GM19240 (cell line): ENCODE data around the gene COL25A1.
"Not testable (repeated sequence)": the region's sequence is repeated elsewhere in the genome, so short reads cannot be mapped to it uniquely, and the experiment has no call there.

Source experiments
- DNase-seq: peaks from one replicate; pipeline ENCODE4 v3.0.0; 2011; ENCODE audit warnings: low spot score; ENCODE audit not compliant: insufficient read length

Gene COL25A1

GRCh38 chr4:109125084-109125483, 177.4 kb downstream of the COL25A1 start:
- no peak for DNase-seq

- DNase-seq: no peak
These were observed 178.5 kb downstream of the COL25A1 start for GRCh38 chr4:109123951-109124350.

GRCh38 chr4:109121561-109121960, 180.9 kb downstream of the COL25A1 start:
- no peak for DNase-seq

GRCh38 chr4:109119852-109120251, 182.6 kb downstream of the COL25A1 start:
- DNase-seq: no peak

- DNase-seq: no peak
These were observed 183.8 kb downstream of the COL25A1 start for GRCh38 chr4:109118635-109119034.

- no peak for DNase-seq
These were observed 188.0 kb downstream of the COL25A1 start for GRCh38 chr4:109114501-109114900.

GRCh38 chr4:109113521-109113920, 188.9 kb downstream of the COL25A1 start:
- DNase-seq: no peak

- no peak for DNase-seq
These were observed 191.4 kb downstream of the COL25A1 start for GRCh38 chr4:109111031-109111430.

GRCh38 chr4:109108215-109108614, 194.2 kb downstream of the COL25A1 start:
- DNase-seq: not testable (repeated sequence)

GRCh38 chr4:109094056-109094455, 208.4 kb downstream of the COL25A1 start:
- no peak for DNase-seq

- no peak for DNase-seq
These were observed 210.6 kb downstream of the COL25A1 start for GRCh38 chr4:109091727-109092409.

- no peak for DNase-seq
These were observed 218.5 kb downstream of the COL25A1 start for GRCh38 chr4:109083911-109084310.

GRCh38 chr4:109079731-109080130, 222.7 kb downstream of the COL25A1 start:
- no peak for DNase-seq

GRCh38 chr4:109079201-109079600, 223.3 kb downstream of the COL25A1 start:
- DNase-seq: no peak

GRCh38 chr4:109078724-109079123, 223.7 kb downstream of the COL25A1 start:
- DNase-seq: no peak

GRCh38 chr4:109077505-109077904, 225.0 kb downstream of the COL25A1 start:
- no peak for DNase-seq

GRCh38 chr4:109076709-109077108, 225.7 kb downstream of the COL25A1 start:
- not testable (repeated sequence) for DNase-seq

- no peak for DNase-seq
These were observed 226.8 kb downstream of the COL25A1 start for GRCh38 chr4:109075621-109076020.

GRCh38 chr4:109072595-109072994, 229.9 kb downstream of the COL25A1 start:
- no peak for DNase-seq

- not testable (repeated sequence) for DNase-seq
These were observed 231.8 kb downstream of the COL25A1 start for GRCh38 chr4:109070677-109071076.

- DNase-seq: no peak
These were observed 234.8 kb downstream of the COL25A1 start for GRCh38 chr4:109067508-109068235.

- DNase-seq: no peak
These were observed 237.5 kb downstream of the COL25A1 start for GRCh38 chr4:109065006-109065405.

GRCh38 chr4:109053257-109053656, 249.2 kb downstream of the COL25A1 start:
- no peak for DNase-seq
